AG04450 (cell line): ENCODE data around the gene LCN2. TPM values are rescaled to one million over a fixed set of nuclear protein-coding genes. Genes with fewer than 3 reads are reported as not detected.

ENCODE experiments used
- CTCF ChIA-PET: fragments of 300-600, 350-600 bp; formaldehyde crosslinking; extraction: SDS; loops from one replicate; lab custom pipeline; 2022; ENCODE audit warnings: antibody characterized with exemption, inconsistent platforms; lab: Charles Lee
- POLR2A ChIA-PET: fragments of 350-600 bp; formaldehyde crosslinking; extraction: SDS; loops from one replicate; lab custom pipeline; 2021; ENCODE audit warnings: antibody characterized with exemption, inconsistent platforms; lab: Yijun Ruan, JAX
- DNase-seq: peaks from one replicate; pipeline ENCODE4 v3.0.0-alpha.2; 2011; ENCODE audit warnings: low read depth, low spot score
- H3K27ac ChIP-seq: one replicate; pipeline ENCODE4 v1.5.1; 2012; ENCODE audit warnings: low read depth, low read length, control low read depth
- H3K27me3 ChIP-seq: one replicate; pipeline ENCODE4 v1.6.0; 2012; ENCODE audit warnings: low read length; ENCODE audit not compliant: control insufficient read depth, insufficient read depth
- H3K4me3 ChIP-seq: 2 replicates; pipeline ENCODE4 v1.5.1; 2011; ENCODE audit warnings: mild to moderate bottlenecking, low read depth, low read length, control low read depth
- H3K9me3 ChIP-seq: 2 replicates; pipeline ENCODE4 v1.5.1; 2012; ENCODE audit warnings: low read length; ENCODE audit not compliant: control insufficient read depth, insufficient read depth
- polyA plus RNA-seq: library from polyadenylated mRNA; depleted of rRNA; stranded (reverse); fragments of >200 nt; gene quantifications from 2 replicates; pipeline ENCODE4 v1.2.3, GENCODE V29; 2011
- TF ChIP-seq, protein P1 (sequence below): IDR thresholded peaks from 2 replicates; pipeline ENCODE4 v1.5.1; 2011; ENCODE audit warnings: low read depth, low read length, control low read depth, inconsistent platforms

The LCN2 gene
- polyA plus RNA-seq, 1 experiment, result not detected

DNA sequence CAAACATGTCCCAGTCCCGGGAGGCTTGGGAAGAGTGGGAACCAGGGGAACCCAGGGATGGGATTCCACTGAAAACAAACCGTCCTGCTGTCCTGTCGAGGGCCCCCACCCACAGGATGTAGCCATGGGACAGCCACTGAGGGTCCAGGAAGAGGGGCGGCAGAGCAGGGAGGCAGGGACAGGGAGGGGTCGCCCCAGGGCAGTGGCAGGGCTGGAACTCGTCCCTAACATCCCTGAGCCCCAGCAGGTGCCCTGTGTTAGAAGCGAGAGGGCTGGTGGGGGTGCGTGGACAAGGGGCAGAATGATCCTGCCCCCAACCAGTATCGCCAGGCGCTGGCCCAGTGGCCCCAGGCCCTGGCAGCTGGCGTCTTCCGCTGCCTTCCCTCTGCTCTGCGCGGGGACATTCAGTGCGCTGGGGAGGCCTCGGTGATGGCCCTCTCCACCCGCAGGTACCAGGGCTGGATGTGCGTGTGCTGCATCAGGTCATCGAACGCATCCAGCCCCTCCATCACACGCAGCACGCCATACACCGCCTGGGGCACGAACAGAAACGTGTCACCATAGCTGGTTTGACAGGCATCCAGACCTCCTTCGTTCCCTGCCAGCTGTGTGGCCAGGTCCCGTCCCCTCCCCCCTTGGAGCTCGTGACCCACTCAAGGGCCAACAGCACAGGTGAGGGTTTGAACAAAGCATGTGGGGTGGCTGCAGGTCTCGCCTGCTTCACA is 28.4 kb upstream of the LCN2 start:
- ChIA-PET POLR2A (no interaction called here), CTCF (interaction anchor here (0.7 to 1.5 kb wide), 2 partner anchors 13 to 178 kb away, joined by 4 to 15 read pairs; no protein-coding TSS in a partner anchor)
- DNase-seq, result no peak
- Histone ChIP-seq H3K27ac (no peak overlapping the region), H3K4me3 (no peak overlapping the region), H3K9me3 (no peaks in the 10 kb centered on the region), H3K27me3 (no peaks in the 10 kb centered on the region)
- TF ChIP-seq, protein P1, sequence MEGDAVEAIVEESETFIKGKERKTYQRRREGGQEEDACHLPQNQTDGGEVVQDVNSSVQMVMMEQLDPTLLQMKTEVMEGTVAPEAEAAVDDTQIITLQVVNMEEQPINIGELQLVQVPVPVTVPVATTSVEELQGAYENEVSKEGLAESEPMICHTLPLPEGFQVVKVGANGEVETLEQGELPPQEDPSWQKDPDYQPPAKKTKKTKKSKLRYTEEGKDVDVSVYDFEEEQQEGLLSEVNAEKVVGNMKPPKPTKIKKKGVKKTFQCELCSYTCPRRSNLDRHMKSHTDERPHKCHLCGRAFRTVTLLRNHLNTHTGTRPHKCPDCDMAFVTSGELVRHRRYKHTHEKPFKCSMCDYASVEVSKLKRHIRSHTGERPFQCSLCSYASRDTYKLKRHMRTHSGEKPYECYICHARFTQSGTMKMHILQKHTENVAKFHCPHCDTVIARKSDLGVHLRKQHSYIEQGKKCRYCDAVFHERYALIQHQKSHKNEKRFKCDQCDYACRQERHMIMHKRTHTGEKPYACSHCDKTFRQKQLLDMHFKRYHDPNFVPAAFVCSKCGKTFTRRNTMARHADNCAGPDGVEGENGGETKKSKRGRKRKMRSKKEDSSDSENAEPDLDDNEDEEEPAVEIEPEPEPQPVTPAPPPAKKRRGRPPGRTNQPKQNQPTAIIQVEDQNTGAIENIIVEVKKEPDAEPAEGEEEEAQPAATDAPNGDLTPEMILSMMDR, result no peak

DNA sequence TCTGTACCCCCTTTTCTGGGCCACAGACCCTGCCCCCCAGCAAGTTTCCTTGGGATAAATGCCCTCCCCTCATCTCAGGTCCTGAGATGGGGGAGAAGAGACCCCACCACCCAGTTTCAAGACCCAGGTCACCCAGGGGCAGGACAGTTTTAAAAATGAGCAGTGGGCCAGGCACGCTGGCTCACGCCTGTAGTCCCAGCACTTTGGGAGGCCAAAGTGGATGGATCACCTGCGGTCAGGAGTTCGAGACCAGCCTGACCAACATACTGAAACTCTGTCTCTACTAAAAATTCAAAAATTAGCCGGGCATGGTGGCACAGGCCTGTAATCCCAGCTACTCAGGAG is 27.8 kb upstream of the LCN2 start:
- no peak overlapping the region for H3K4me3 ChIP-seq
- CTCF ChIA-PET, result interaction anchor here (0.7 kb wide), 1 partner anchor 13 kb away, joined by 4 read pairs; no protein-coding TSS in a partner anchor
- POLR2A ChIA-PET, result no interaction called here
- no peak for DNase-seq
- H3K27ac ChIP-seq, result no peak overlapping the region
- H3K27me3 ChIP-seq, result no peaks in the 10 kb centered on the region
- TF ChIP-seq, protein P1, result no peak
- no peaks in the 10 kb centered on the region for H3K9me3 ChIP-seq

DNA sequence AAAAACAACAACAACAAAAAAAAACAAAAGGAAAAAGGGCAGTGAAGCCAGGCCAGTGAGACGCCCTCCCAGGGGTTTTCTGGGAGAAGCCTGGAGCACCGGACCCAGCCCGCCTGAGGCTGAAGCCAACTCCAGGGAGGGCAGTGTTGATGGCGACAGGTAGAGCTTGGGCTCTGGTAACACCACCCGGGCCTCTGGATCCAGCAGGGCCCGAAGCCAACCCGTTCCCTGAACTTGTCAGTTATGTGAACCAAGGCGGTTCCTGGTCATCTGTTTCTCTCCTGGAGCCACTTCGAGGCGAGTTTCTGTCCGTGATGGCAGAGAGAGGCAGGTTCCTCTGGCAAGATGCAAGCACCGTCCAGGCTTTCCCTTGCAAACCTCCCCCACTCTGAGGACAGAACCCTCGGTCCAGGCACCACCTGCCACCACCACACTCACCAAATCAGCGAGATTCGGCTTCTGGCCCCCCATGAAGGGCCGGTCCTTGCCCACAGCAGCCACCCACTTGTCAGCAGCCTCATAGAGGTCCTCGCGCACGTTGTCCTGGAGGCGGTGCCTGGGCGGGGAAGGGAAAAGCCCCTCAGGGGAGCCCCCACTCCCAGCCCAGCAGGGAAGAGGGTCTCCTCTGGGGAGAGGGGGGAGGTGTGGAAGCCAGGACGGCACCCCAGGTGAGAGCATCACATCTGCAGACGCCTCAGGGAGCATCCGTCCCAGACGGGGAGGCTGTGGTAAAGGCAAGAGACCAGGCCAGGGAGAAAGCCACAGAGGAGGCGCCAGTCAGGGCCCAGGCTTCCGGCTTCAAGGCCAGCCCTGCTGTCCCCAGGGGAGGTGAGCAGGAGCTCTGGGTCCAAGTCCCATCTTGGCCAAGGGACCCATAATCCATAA is 27.1 kb upstream of the LCN2 start:
- TF ChIP-seq, protein P1, result no peak
- POLR2A ChIA-PET, result no interaction called here
- Histone ChIP-seq H3K27ac (no peak overlapping the region), H3K9me3 (no peaks in the 10 kb centered on the region), H3K27me3 (no peaks in the 10 kb centered on the region), H3K4me3 (no peak overlapping the region)
- CTCF ChIA-PET, result no interaction called here
- DNase-seq, result no peak

DNA sequence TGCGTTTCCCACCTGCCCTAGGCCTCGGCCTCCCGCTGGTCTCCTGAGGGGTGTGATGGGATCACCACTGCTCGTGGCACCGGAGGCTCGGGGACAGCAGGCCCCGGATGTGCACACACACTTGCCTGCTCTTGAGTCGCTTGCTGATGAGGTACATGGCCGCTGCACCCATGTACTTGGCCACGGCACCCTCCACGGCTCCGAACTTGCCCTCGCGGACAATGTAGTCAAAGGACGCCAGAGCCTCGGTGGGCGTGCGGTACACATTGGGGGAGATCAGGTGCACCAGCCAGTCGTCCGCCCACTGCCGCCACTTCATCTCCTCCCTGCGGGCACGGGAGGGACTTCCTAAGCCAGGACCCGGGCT is 26.5 kb upstream of the LCN2 start:
- Histone ChIP-seq H3K9me3 (no peaks in the 10 kb centered on the region; the same call in 1 of the 2 replicates), H3K4me3 (no peak overlapping the region), H3K27ac (no peak overlapping the region), H3K27me3 (no peaks in the 10 kb centered on the region)
- POLR2A ChIA-PET, result no interaction called here
- CTCF ChIA-PET, result no interaction called here
- TF ChIP-seq, protein P1, result no peak
- no peak for DNase-seq
